OCI-LY7 (cell line): ENCODE measurements around the gene DOCK9. TPM values are rescaled to one million over a fixed set of nuclear protein-coding genes. Genes with fewer than 3 reads are reported as not detected.

Experiments used
- BruUV-seq: library from RNA; stranded (reverse); fragments of 400-500 nt; replicated peaks from 2 replicates; lab custom pipeline; 2021; lab: Mats Ljungman, UMichigan
- CTCF ChIA-PET: fragments of 300-600 bp; sonication (Branson Sonifier 250); formaldehyde crosslinking; loops from one replicate; lab custom pipeline; 2022; ENCODE audit warnings: antibody characterized with exemption; ENCODE audit not compliant: unreplicated experiment; lab: Charles Lee
- POLR2A ChIA-PET: fragments of 300-600 bp; sonication (Branson Sonifier 250); formaldehyde crosslinking; loops from one replicate; lab custom pipeline; 2022; ENCODE audit warnings: antibody characterized with exemption; lab: Charles Lee
- DNase-seq: peaks from one replicate; pipeline ENCODE4 v3.0.0-alpha.2; 2015; ENCODE audit warnings: low spot score
- H2AFZ ChIP-seq: fragments of 200-600 bp; sonication (generic), shearing (Covaris generic); 2 replicates; pipeline ENCODE4 v1.6.1; 2014; ENCODE audit warnings: mild to moderate bottlenecking, antibody characterized with exemption, low read length, moderate library complexity
- H3K27ac ChIP-seq: fragments of 200-600 bp; sonication (generic); 2 replicates; pipeline ENCODE4 v1.5.1; 2014; ENCODE audit warnings: mixed run types, low read depth, mild to moderate bottlenecking, moderate library complexity, low read length, inconsistent platforms; ENCODE audit not compliant: poor library complexity, severe bottlenecking
- H3K36me3 ChIP-seq: fragments of 200-600 bp; sonication (generic); 2 replicates; pipeline ENCODE4 v1.6.1; 2014; ENCODE audit warnings: mild to moderate bottlenecking, antibody characterized with exemption, low read length, moderate library complexity, mixed read lengths; ENCODE audit not compliant: insufficient read depth
- H3K4me1 ChIP-seq: fragments of 200-600 bp; sonication (generic); 2 replicates; pipeline ENCODE4 v1.5.1; 2014; ENCODE audit warnings: mild to moderate bottlenecking, low read length; ENCODE audit not compliant: insufficient read depth, poor library complexity, severe bottlenecking
- H3K4me2 ChIP-seq: fragments of 200-600 bp; sonication (generic); 2 replicates; pipeline ENCODE4 v1.6.1; 2014; ENCODE audit warnings: mild to moderate bottlenecking, low read length
- H3K4me3 ChIP-seq: fragments of 200-600 bp; sonication (generic); 2 replicates; pipeline ENCODE4 v1.5.1; 2014; ENCODE audit warnings: mild to moderate bottlenecking, low read depth, low read length; ENCODE audit not compliant: poor library complexity, severe bottlenecking
- H3K79me2 ChIP-seq: fragments of 200-600 bp; sonication (generic); 2 replicates; pipeline ENCODE4 v1.6.1; 2016; ENCODE audit warnings: low read depth, mild to moderate bottlenecking, low read length, moderate library complexity, mixed read lengths; ENCODE audit not compliant: insufficient read depth
- H3K9me2 ChIP-seq: fragments of 200-600 bp; sonication (generic); 2 replicates; pipeline ENCODE4 v1.6.1; 2016; ENCODE audit warnings: mild to moderate bottlenecking, low read length, mixed read lengths; ENCODE audit not compliant: insufficient read depth
- H3K9me3 ChIP-seq: fragments of 200-600 bp; sonication (generic); 2 replicates; pipeline ENCODE4 v1.6.1; 2014; ENCODE audit warnings: mild to moderate bottlenecking, mixed run types, low read length, mixed read lengths
- H4K20me1 ChIP-seq: fragments of 200-600 bp; sonication (generic); 2 replicates; pipeline ENCODE4 v1.6.1; 2014; ENCODE audit warnings: mild to moderate bottlenecking, antibody characterized with exemption, low read length, moderate library complexity, mixed read lengths; ENCODE audit not compliant: insufficient read depth
- CTCF ChIP-seq: fragments of 200-600 bp; sonication (generic); conservative IDR thresholded peaks from 2 replicates; pipeline ENCODE4 v1.5.1; 2014; ENCODE audit warnings: mild to moderate bottlenecking, antibody characterized with exemption, low read length, moderate library complexity, mixed read lengths
- EZH2phosphoT487 ChIP-seq: fragments of 200-600 bp; sonication (generic); IDR thresholded peaks from 2 replicates; pipeline ENCODE4 v1.6.1; 2018; ENCODE audit warnings: low read depth, borderline replicate concordance, mild to moderate bottlenecking, mixed run types, antibody characterized with exemption, low read length, moderate library complexity, mixed read lengths
- intact Hi-C: fragments of 100-400 bp; cut with micrococcal nuclease; formaldehyde crosslinking; loops from one replicate; pipeline ENCODE4 v1.10.0; 2022; ENCODE audit not compliant: unreplicated experiment
- total RNA-seq, 2 experiments: library from RNA; depleted of rRNA in 1 of 2; stranded (reverse); fragments of >200 nt in 1 of 2; shearing (Covaris generic) in 1 of 2; gene quantifications; 2 replicates each; pipeline ENCODE4 v1.2.3, GENCODE V29; 2014 to 2022

DOCK9 gene
- total RNA-seq, 2 experiments from 2014 or later, result 24.0 to 28.0 TPM

GRCh38 chr13:98844021-98844420 is 133.8 kb downstream of the DOCK9 start:
- CTCF ChIA-PET, result no interaction called here
- POLR2A ChIA-PET, result no interaction called here

GRCh38 chr13:98843482-98843877 is 134.4 kb downstream of the DOCK9 start:
- BruUV-seq, result no TSS peak
- no peaks in the 10 kb centered on the region for H4K20me1 ChIP-seq
- H3K27ac ChIP-seq, result no peak overlapping the region
- H3K9me2 ChIP-seq, result no peaks in the 10 kb centered on the region
- H3K36me3 ChIP-seq, result peaks cover 7% of the 10 kb centered on the region
- peaks cover 2% of the 10 kb centered on the region for H3K4me1 ChIP-seq
- CTCF ChIA-PET, result no interaction called here
- H3K9me3 ChIP-seq, result no peaks in the 10 kb centered on the region
- no peak for TF ChIP-seq EZH2phosphoT487
- no peak for TF ChIP-seq CTCF
- no peaks in the 10 kb centered on the region for H3K79me2 ChIP-seq
- POLR2A ChIA-PET, result no interaction called here
- no peak overlapping the region for H2AFZ ChIP-seq
- no peak for DNase-seq
- no peak overlapping the region for H3K4me3 ChIP-seq
- intact Hi-C loops, result loop anchor here (1.0 to 10.0 kb wide), 3 partner anchors 171 to 421 kb away; no protein-coding TSS in a partner anchor
- H3K4me2 ChIP-seq, result no peak overlapping the region

More at GRCh38 chr13:98844021-98844420, 133.8 kb downstream of the DOCK9 start:
- Histone ChIP-seq H3K4me2 (no peak overlapping the region), H3K79me2 (no peaks in the 10 kb centered on the region), H3K27ac (no peak overlapping the region), H3K4me1 (peaks cover 2% of the 10 kb centered on the region), H3K36me3 (peaks cover 7% of the 10 kb centered on the region), H2AFZ (no peak overlapping the region), H3K9me2 (no peaks in the 10 kb centered on the region), H3K9me3 (no peaks in the 10 kb centered on the region), H4K20me1 (no peaks in the 10 kb centered on the region), H3K4me3 (no peak overlapping the region)
- BruUV-seq, result no TSS peak
- TF ChIP-seq CTCF (no peak), EZH2phosphoT487 (no peak)
- no peak for DNase-seq
- intact Hi-C loops, result loop anchor here (5.0 to 10.0 kb wide), 2 partner anchors 397 to 421 kb away; no protein-coding TSS in a partner anchor

GRCh38 chr13:98842858-98843481 is 134.9 kb downstream of the DOCK9 start:
- CTCF ChIA-PET, result no interaction called here
- no TSS peak for BruUV-seq
- TF ChIP-seq CTCF (peak; percentile 80), EZH2phosphoT487 (no peak)

More at GRCh38 chr13:98842858-98843481, 134.9 kb downstream of the DOCK9 start:
- Histone ChIP-seq H3K4me2 (no peak overlapping the region), H3K27ac (no peak overlapping the region), H4K20me1 (no peaks in the 10 kb centered on the region), H3K9me2 (no peaks in the 10 kb centered on the region), H3K79me2 (no peaks in the 10 kb centered on the region), H2AFZ (no peak overlapping the region), H3K4me1 (peaks cover 2% of the 10 kb centered on the region), H3K36me3 (peaks cover 7% of the 10 kb centered on the region), H3K4me3 (no peak overlapping the region), H3K9me3 (no peaks in the 10 kb centered on the region)
- peak; percentile 71 for DNase-seq
- intact Hi-C loops, result loop anchor here (1.0 to 10.0 kb wide), 3 partner anchors 171 to 422 kb away; no protein-coding TSS in a partner anchor
- POLR2A ChIA-PET, result no interaction called here
